K562 (cell line): ENCODE measurements around the gene ZBTB46. TPM values are rescaled to one million over a fixed set of nuclear protein-coding genes. Genes with fewer than 3 reads are reported as not detected.

Experiments used
- CGGBP1 ChIP-seq: fragments of 250-450 bp; sonication (Bioruptor Pico); IDR thresholded peaks from 2 replicates; pipeline ENCODE4 v1.9.0; 2021; ENCODE audit warnings: mild to moderate bottlenecking
- CREB3 ChIP-seq: fragments of 450-650 bp; conservative IDR thresholded peaks from 2 replicates; pipeline ENCODE4 v1.6.1; 2016; ENCODE audit warnings: missing genetic modification characterization, low read depth, mild to moderate bottlenecking, missing compliant biosample characterization, moderate library complexity
- FOXM1 ChIP-seq, 2 experiments: fragments of 450-650 bp in 1 of 2; sonication (generic) in 1 of 2; formaldehyde crosslinking in 1 of 2; IDR thresholded peaks; 2 replicates each; pipeline versions ENCODE4 v1.6.1 to v1.9.0; 2017 to 2022; ENCODE audit warnings: low read depth in 2 of 2, mild to moderate bottlenecking in 2 of 2, missing genetic modification reagents in 1 of 2, moderate library complexity in 1 of 2
- IRF2 ChIP-seq: sonication (generic); formaldehyde crosslinking; IDR thresholded peaks from 2 replicates; pipeline ENCODE4 v1.8.1; 2022; ENCODE audit warnings: mild to moderate bottlenecking, missing genetic modification reagents
- MAZ ChIP-seq, 2 experiments: fragments of 450-650 bp in 1 of 2; sonication (generic) in 1 of 2; formaldehyde crosslinking; IDR thresholded peaks in 1 of 2; conservative IDR thresholded peaks in 1 of 2; 2 replicates each; pipeline versions ENCODE4 v1.4.0 to v1.5.0; 2020; ENCODE audit warnings: mild to moderate bottlenecking in 1 of 2, missing genetic modification reagents in 1 of 2
- PHF20 ChIP-seq: fragments of 450-650 bp; IDR thresholded peaks from 2 replicates; pipeline ENCODE4 v1.6.1; 2018; ENCODE audit not compliant: partially characterized antibody
- RAD21 ChIP-seq, 2 experiments: fragments of 250-450 bp in 1 of 2; fragments of 450-650 bp in 1 of 2; sonication (Bioruptor Pico) in 1 of 2; formaldehyde crosslinking in 1 of 2; IDR thresholded peaks in 1 of 2; conservative IDR thresholded peaks in 1 of 2; 2 replicates each; pipeline versions ENCODE4 v1.4.0 to v1.8.0; 2020 to 2022; ENCODE audit warnings: mild to moderate bottlenecking in 2 of 2, moderate library complexity in 1 of 2
- SAFB2 ChIP-seq: fragments of 200-400 bp; formaldehyde crosslinking; IDR thresholded peaks from 2 replicates; pipeline ENCODE4 v1.6.1; 2018; ENCODE audit warnings: borderline replicate concordance, low read length, low read depth, moderate library complexity; ENCODE audit not compliant: severe bottlenecking
- SUPT5H ChIP-seq: fragments of 450-650 bp; IDR thresholded peaks from 2 replicates; pipeline ENCODE4 v1.6.1; 2016
- TCFL5 ChIP-seq: fragments of 250-450 bp; sonication (Bioruptor Pico); conservative IDR thresholded peaks from 2 replicates; pipeline ENCODE4 v1.6.1; 2021; ENCODE audit warnings: mild to moderate bottlenecking, moderate library complexity, matching md5 sums
- TEAD2 ChIP-seq: fragments of 450-650 bp; IDR thresholded peaks from 2 replicates; pipeline ENCODE4 v1.6.1; 2016; ENCODE audit warnings: missing genetic modification characterization, control low read depth, missing compliant biosample characterization
- TFAM ChIP-seq: fragments of 250-450 bp; sonication (Bioruptor Pico); conservative IDR thresholded peaks from 2 replicates; pipeline ENCODE4 v1.5.0; 2021; ENCODE audit warnings: mild to moderate bottlenecking, moderate library complexity
- XRCC5 ChIP-seq: fragments of 200-400 bp; formaldehyde crosslinking; IDR thresholded peaks from 2 replicates; pipeline ENCODE4 v1.6.1; 2017; ENCODE audit warnings: low read depth, mild to moderate bottlenecking, low read length
- ZC3H11A ChIP-seq: IDR thresholded peaks from 2 replicates; pipeline ENCODE4 v1.6.1; 2012; ENCODE audit warnings: low read depth, low read length, improper control_type of control experiment
- ZNF318 ChIP-seq, 2 experiments: fragments of 450-650 bp; IDR thresholded peaks; 2 replicates each; pipeline ENCODE4 v1.6.1; 2016; ENCODE audit warnings: mild to moderate bottlenecking in 2 of 2, borderline replicate concordance in 1 of 2, low read depth in 1 of 2, moderate library complexity in 1 of 2
- polyA plus RNA-seq, 8 experiments: library from polyadenylated mRNA; depleted of rRNA in 4 of 8; stranded (reverse) in 5 of 8; unstranded in 3 of 8; fragments of >200 nt; fragmentation: Nextera tagmentation in 2 of 8; fragmentation: Illumina TruSeq in 1 of 8; extraction: Ambion mirVana in 2 of 8; extraction: Trizol in 1 of 8; gene quantifications; 2 replicates each; pipeline versions ENCODE4 v1.2.1 to v1.2.3, GENCODE V29; 2011 to 2014; ENCODE audit warnings: inconsistent platforms in 1 of 8, missing spikeins in 1 of 8
- total RNA-seq, 7 experiments: library from RNA; depleted of rRNA in 6 of 7; stranded (reverse); fragments of >200 nt in 6 of 7; fragmentation: Illumina TruSeq in 2 of 7; extraction: Trizol in 2 of 7; gene quantifications; 2 replicates each; pipeline versions ENCODE4 v1.2.1 to v1.2.3, GENCODE V29; 2011 to 2021; ENCODE audit warnings: low replicate concordance in 1 of 7

The ZBTB46 gene
- total and polyA plus RNA-seq, 9 of the 15 experiments (the other 6 are each of a cell fraction or from before 2014, with no cell fraction given) = 0.29 to 4.1 (median 1.1) TPM

GRCh38 chr20:63858393-63859165 lies 27.5 kb upstream of the ZBTB46 start (continued):
- TF ChIP-seq TFAM (CRISPR knock-in tag) (no peak), ZC3H11A (no peak), SAFB2 (no peak), FOXM1 (IDR thresholded peaks at IDR 0.05; ENCODE audit: low read depth) (no peak), FOXM1 (CRISPR knock-in tag; IDR thresholded peaks at IDR 0.05; ENCODE audit: low read depth) (no peak), PHF20 (no peak), XRCC5 (peak; percentile 69; the same call in 1 of the 2 replicates), CREB3 (tag) (no peak), IRF2 (CRISPR knock-in tag) (no peak), CGGBP1 (CRISPR knock-in tag) (no peak), ZNF318 (IDR thresholded peaks at IDR 0.05; ENCODE audit: borderline replicate concordance in 1 of 2, low read depth in 1 of 2) (no peak), RAD21 (CRISPR knock-in tag; conservative IDR thresholded peaks at IDR 0.05 in 1 of 2, IDR thresholded peaks at IDR 0.05 in 1 of 2) (peak in 1 of 2 experiments; percentile 56; a peak in 2 of 4 replicates), MAZ (CRISPR knock-in tag; conservative IDR thresholded peaks at IDR 0.05 in 1 of 2, IDR thresholded peaks at IDR 0.05 in 1 of 2) (peak in 1 of 2 experiments; percentile 23; a peak in 1 of 4 replicates), TCFL5 (no peak), SUPT5H (0 out of 2 replicates have a peak, but pooled peaks have one; percentile 20), TEAD2 (tag) (no peak)
